Upper lobe of right lung (tissue), 1 donor: ENCODE measurements around the gene CCDC137. TPM values are rescaled to one million over a fixed set of nuclear protein-coding genes. Genes with fewer than 3 reads are reported as not detected.

ENCODE experiments used
- ATAC-seq: fragments of 200-7000 bp; cut with Tn5 transposase; one replicate; pipeline ENCODE4 v1.9.1; 2020; ENCODE audit warnings: mild to moderate bottlenecking, moderate library complexity
- DNase-seq: peaks from one replicate; pipeline ENCODE4 v3.0.0-alpha.2; 2020
- H3K27ac ChIP-seq: fragments of 200-600 bp; one replicate; pipeline ENCODE4 v1.8.0; 2022
- H3K27me3 ChIP-seq: fragments of 200-600 bp; one replicate; pipeline ENCODE4 v1.8.0; 2022; ENCODE audit warnings: mild to moderate bottlenecking
- H3K36me3 ChIP-seq: fragments of 200-600 bp; one replicate; pipeline ENCODE4 v1.8.0; 2022
- H3K4me1 ChIP-seq: fragments of 200-600 bp; one replicate; pipeline ENCODE4 v1.8.0; 2022
- H3K4me3 ChIP-seq: fragments of 200-600 bp; one replicate; pipeline ENCODE4 v1.8.0; 2022; ENCODE audit warnings: mild to moderate bottlenecking
- H3K9me3 ChIP-seq: fragments of 200-600 bp; one replicate; pipeline ENCODE4 v1.8.0; 2022
- intact Hi-C: fragments of 100-400 bp; cut with DNase I; formaldehyde crosslinking; loops from one replicate; pipeline ENCODE4 v1.11.0; 2022
- total RNA-seq: library from RNA; stranded (reverse); fragmentation: NEBNext Ultra II Directional; extraction: Animal tissue kit (Norgen Biotek cat#: 25700); gene quantifications from one replicate; pipeline ENCODE4 v1.2.1, GENCODE V29; 2021
- TF ChIP-seq, protein P1 (sequence below): fragments of 200-600 bp; IDR thresholded peaks from one replicate; pipeline ENCODE4 v1.8.0; 2022; ENCODE audit warnings: antibody characterized with exemption
- donor health status: DM: no; HTN: yes; CAD: no; lungs with severe emphysema.

CCDC137 gene
- total RNA-seq, 1 donor from 2014 or later, result 13.7 TPM

DNA sequence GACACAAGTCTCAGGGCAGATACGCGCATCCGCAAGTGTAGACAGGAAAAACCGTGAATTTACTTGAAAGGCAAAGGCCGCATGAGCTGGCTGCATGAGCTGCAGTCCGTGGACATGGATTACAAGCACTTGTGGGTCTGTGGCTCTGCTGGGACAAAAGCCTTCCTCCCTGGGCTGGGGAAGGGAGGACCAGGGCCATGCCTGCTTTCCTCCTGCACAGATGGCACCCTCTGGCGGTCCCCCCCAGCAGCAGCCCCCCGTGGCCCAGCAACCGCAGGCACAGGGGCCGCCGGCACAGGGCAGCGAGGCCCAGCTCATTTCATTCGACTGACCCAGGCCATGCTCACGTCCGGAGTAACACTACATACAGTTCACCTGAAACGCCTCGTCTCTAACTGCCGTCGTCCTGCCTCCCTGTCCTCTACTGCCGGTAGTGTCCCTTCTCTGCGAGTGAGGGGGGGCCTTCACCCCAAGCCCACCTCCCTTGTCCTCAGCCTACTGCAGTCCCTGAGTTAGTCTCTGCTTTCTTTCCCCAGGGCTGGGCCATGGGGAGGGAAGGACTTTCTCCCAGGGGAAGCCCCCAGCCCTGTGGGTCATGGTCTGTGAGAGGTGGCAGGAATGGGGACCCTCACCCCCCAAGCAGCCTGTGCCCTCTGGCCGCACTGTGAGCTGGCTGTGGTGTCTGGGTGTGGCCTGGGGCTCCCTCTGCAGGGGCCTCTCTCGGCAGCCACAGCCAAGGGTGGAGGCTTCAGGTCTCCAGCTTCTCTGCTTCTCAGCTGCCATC lies 34.9 kb downstream of the CCDC137 start:
- DNase-seq, result no peak
- peaks cover 30% of the 10 kb centered on the region for H3K4me1 ChIP-seq
- intact Hi-C loops, result no loop called here
- no peaks in the 10 kb centered on the region for H3K27me3 ChIP-seq
- TF ChIP-seq, protein P1, sequence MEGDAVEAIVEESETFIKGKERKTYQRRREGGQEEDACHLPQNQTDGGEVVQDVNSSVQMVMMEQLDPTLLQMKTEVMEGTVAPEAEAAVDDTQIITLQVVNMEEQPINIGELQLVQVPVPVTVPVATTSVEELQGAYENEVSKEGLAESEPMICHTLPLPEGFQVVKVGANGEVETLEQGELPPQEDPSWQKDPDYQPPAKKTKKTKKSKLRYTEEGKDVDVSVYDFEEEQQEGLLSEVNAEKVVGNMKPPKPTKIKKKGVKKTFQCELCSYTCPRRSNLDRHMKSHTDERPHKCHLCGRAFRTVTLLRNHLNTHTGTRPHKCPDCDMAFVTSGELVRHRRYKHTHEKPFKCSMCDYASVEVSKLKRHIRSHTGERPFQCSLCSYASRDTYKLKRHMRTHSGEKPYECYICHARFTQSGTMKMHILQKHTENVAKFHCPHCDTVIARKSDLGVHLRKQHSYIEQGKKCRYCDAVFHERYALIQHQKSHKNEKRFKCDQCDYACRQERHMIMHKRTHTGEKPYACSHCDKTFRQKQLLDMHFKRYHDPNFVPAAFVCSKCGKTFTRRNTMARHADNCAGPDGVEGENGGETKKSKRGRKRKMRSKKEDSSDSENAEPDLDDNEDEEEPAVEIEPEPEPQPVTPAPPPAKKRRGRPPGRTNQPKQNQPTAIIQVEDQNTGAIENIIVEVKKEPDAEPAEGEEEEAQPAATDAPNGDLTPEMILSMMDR, result no peak
- no peak for ATAC-seq
- peak overlapping the region; percentile 88 for H3K4me3 ChIP-seq
- no peaks in the 10 kb centered on the region for H3K9me3 ChIP-seq
- peaks cover 64% of the 10 kb centered on the region for H3K36me3 ChIP-seq
- H3K27ac ChIP-seq, result no peak overlapping the region

DNA sequence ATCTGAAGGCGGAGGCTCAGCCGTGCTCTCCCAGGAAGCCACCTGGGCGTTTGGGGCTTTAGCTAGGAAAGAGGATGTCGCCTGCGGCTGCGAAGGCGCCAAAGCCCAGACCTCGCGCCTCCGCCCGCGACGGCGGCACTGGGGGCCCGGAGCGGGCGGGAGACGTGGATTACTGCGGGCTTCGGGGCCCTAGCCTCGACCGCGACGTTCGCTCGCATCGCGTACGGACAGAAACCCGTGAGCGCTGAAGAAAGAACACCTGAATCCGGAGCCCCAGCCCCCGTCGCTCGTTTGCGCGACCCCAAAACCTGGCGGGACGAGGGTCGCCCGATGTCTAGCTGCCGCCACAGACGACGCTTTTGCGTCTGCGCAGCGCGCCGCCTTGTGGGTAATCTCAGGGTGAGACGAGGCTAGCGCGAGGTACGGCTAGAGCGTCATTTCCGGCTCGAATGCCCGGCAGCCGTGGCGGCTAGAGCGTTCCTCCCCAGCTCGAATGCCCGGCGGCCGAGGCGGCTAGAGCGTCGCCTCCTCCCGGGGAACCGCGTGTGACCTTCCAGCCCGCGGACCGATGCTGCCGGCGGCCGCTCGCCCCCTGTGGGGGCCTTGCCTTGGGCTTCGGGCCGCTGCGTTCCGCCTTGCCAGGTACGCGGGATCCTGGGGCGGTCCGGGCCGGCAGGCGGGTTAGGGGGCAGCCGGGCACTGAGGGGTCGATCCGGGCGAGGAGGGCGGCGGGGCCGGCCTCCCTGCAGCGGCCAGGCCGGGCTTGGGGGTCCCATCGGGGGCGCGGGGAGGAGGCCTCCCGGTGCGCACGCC lies 36.6 kb downstream of the CCDC137 start, which contains the start of gene MRPL12:
Gene MRPL12 (plus strand): TSS at position 434 of the 813 bp plus-strand sequence. CDS start 135 bp downstream, at position 569.
- intact Hi-C loops, result no loop called here
- Histone ChIP-seq H3K9me3 (no peaks in the 10 kb centered on the region), H3K27me3 (no peaks in the 10 kb centered on the region), H3K4me1 (peaks cover 30% of the 10 kb centered on the region), H3K4me3 (peak within 1 kb of the TSS; percentile 88), H3K36me3 (peaks cover 60% of the 10 kb centered on the region), H3K27ac (peak within 1 kb of the TSS; percentile 95)
- peak; percentile 97 for DNase-seq
- ATAC-seq, result peak; percentile 97
- TF ChIP-seq, protein P1, result peak; percentile 42

DNA sequence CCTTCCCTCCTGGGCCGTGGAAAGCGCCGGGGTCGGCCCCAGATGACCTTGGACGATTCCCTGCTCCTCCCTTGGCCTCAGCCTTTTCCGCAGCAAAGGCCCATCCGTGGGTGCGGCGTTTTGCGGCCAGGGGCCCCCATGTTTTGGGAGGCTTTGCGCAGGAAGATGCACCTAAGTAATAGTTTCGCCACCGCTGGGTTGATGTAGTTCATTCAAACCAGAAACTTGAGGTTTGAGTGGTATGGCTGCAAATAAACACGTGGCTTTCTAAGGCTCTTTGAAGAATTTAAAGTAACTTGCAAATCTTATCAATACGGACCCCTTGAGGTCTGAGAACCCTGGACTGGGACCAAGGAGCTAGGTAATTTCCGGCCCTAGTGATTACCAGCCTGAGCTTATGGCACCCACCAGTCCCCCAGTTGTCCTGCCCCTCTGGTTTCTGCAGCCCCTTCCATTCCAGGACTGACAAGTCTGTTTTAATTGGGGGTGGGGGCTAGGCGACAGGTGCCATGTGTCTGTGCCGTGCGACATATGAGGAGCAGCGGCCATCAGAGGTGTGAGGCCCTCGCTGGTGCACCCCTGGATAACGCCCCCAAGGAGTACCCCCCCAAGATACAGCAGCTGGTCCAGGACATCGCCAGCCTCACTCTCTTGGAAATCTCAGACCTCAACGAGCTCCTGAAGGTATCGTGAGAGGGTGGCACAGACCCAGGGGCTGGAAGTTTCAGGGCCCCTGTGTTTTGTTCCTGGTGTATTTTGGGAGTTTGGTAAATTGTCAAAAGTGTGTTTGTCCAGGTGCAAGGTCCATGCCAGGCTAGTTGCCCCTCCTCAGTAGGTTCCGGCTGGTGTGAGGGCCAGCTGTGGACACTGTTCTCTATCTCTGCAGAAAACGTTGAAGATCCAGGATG lies 37.5 kb downstream of the CCDC137 start:
- peaks cover 52% of the 10 kb centered on the region for H3K36me3 ChIP-seq
- peak overlapping the region; percentile 95 for H3K27ac ChIP-seq
- H3K4me1 ChIP-seq, result peaks cover 30% of the 10 kb centered on the region
- TF ChIP-seq, protein P1, result no peak
- H3K27me3 ChIP-seq, result no peaks in the 10 kb centered on the region
- DNase-seq (no peak), ATAC-seq (no peak)
- intact Hi-C loops, result no loop called here
- no peaks in the 10 kb centered on the region for H3K9me3 ChIP-seq
- H3K4me3 ChIP-seq, result peak overlapping the region; percentile 88

DNA sequence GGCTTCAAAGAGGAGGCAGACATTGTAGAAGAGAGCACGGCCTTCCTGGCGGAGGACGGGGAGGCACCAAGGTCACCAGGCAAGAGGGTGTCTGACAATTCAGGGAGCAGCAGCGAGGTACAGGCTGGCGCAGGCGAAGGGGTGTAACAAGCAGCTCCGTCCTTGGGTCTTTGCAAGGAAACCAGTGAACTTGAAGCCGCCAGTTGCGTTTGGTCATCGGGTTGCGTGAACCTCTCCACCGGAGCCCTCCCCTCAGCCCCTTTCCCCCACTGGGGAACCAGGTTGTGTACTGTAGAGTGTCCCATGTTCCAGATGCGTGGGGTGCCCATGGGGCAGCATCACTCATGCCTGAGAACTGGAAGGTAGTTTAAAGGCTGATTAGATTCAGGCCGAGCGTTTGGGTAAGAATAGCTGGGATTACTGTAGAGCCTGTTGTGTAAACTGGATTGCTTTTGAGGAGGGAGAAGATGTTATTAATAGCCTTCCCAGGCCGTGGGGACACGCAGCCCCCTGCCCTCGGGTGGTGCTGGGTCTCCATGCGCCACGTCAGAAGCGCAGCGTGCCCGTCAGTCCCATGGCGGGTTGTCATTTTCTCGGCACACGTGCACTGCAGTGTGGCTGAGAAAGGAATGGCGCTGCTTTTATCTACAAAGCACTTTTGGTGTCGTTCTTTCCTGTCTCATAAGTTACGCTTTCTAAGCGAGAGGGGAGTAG lies 39.1 kb downstream of the CCDC137 start:
- TF ChIP-seq, protein P1, result no peak
- Histone ChIP-seq H3K27ac (no peak overlapping the region), H3K9me3 (no peaks in the 10 kb centered on the region), H3K36me3 (peaks cover 39% of the 10 kb centered on the region), H3K4me3 (no peak overlapping the region), H3K4me1 (peaks cover 32% of the 10 kb centered on the region), H3K27me3 (no peaks in the 10 kb centered on the region)
- ATAC-seq, result no peak
- intact Hi-C loops, result no loop called here
- no peak for DNase-seq

DNA sequence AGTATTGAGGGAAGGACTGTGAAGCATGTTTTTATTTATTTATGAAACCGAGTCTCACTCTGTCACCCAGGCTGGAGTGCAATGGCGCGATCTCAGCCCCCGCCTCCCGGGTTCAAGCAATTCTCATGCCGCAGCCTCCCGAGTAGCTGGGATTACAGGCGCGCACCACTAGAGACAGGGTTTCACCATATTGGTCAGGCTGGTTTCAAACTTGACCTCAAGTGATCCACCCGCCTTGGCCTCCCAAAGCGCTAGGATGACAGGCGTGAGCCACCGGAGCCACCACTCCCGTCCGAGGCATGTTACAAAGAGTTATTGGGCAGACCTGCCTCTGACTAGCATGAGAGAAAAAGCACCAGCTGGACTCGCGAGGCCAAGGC lies 39.7 kb downstream of the CCDC137 start:
- no peaks in the 10 kb centered on the region for H3K27me3 ChIP-seq
- peaks cover 32% of the 10 kb centered on the region for H3K4me1 ChIP-seq
- H3K27ac ChIP-seq, result no peak overlapping the region
- DNase-seq (no peak), ATAC-seq (no peak)
- peaks cover 33% of the 10 kb centered on the region for H3K36me3 ChIP-seq
- intact Hi-C loops, result no loop called here
- TF ChIP-seq, protein P1, result no peak
- H3K4me3 ChIP-seq, result no peak overlapping the region
- no peaks in the 10 kb centered on the region for H3K9me3 ChIP-seq
